Activated T-helper 1 cell treated with Interleukin-2 at 50 U/mL for 16 hours (primary cell): ENCODE results near the gene DGCR2.

ENCODE experiments used
- DNase-seq: peaks from one replicate; pipeline ENCODE4 v3.0.0-alpha.2; 2020; ENCODE audit warnings: low read depth

DGCR2 gene

GRCh38 chr22:19146215-19146968 lies 24.2 kb upstream of the DGCR2 start:
- no peak for DNase-seq

- no peak for DNase-seq
These were observed 21.8 kb upstream of the DGCR2 start for GRCh38 chr22:19143967-19144400.

- DNase-seq = no peak
These were observed 21.0 kb upstream of the DGCR2 start for GRCh38 chr22:19143212-19143611.

- no peak for DNase-seq
These were observed 20.2 kb upstream of the DGCR2 start for GRCh38 chr22:19142394-19142793.

- no peak for DNase-seq
These were observed 17.8 kb upstream of the DGCR2 start for GRCh38 chr22:19139974-19140373.

- DNase-seq = no peak
These were observed 16.8 kb upstream of the DGCR2 start for GRCh38 chr22:19139001-19139356.

- no peak for DNase-seq
These were observed 16.2 kb upstream of the DGCR2 start for GRCh38 chr22:19138217-19139000.

GRCh38 chr22:19137384-19138216 lies 15.4 kb upstream of the DGCR2 start:
- no peak for DNase-seq

GRCh38 chr22:19136915-19137314 lies 14.7 kb upstream of the DGCR2 start:
- no peak for DNase-seq

- no peak for DNase-seq
These were observed 12.7 kb upstream of the DGCR2 start for GRCh38 chr22:19134874-19135273.

- DNase-seq = no peak
These were observed 12.1 kb upstream of the DGCR2 start for GRCh38 chr22:19134176-19134831.

- no peak for DNase-seq
These were observed 11.3 kb upstream of the DGCR2 start for GRCh38 chr22:19133561-19133960.

- DNase-seq = no peak
These were observed 10.6 kb upstream of the DGCR2 start for GRCh38 chr22:19132693-19133400.

GRCh38 chr22:19132153-19132552 lies 9.9 kb upstream of the DGCR2 start:
- DNase-seq = no peak

- no peak for DNase-seq
These were observed 9.4 kb upstream of the DGCR2 start for GRCh38 chr22:19131685-19132015.

GRCh38 chr22:19130959-19131684 lies 8.9 kb upstream of the DGCR2 start, which contains the start of gene TSSK2:
Gene TSSK2, plus strand, starts transcription at chr22:19131308. Its CDS starts 92 bp downstream, at chr22:19131400.
- no peak for DNase-seq

- no peak for DNase-seq
These were observed 7.7 kb upstream of the DGCR2 start for GRCh38 chr22:19129871-19130270.

GRCh38 chr22:19128946-19129727 lies 6.9 kb upstream of the DGCR2 start:
- DNase-seq = no peak

- DNase-seq = no peak
These were observed 5.8 kb upstream of the DGCR2 start for GRCh38 chr22:19128009-19128401.
